ENCODE results near the gene CACNA2D3.

The CACNA2D3 gene

DNA sequence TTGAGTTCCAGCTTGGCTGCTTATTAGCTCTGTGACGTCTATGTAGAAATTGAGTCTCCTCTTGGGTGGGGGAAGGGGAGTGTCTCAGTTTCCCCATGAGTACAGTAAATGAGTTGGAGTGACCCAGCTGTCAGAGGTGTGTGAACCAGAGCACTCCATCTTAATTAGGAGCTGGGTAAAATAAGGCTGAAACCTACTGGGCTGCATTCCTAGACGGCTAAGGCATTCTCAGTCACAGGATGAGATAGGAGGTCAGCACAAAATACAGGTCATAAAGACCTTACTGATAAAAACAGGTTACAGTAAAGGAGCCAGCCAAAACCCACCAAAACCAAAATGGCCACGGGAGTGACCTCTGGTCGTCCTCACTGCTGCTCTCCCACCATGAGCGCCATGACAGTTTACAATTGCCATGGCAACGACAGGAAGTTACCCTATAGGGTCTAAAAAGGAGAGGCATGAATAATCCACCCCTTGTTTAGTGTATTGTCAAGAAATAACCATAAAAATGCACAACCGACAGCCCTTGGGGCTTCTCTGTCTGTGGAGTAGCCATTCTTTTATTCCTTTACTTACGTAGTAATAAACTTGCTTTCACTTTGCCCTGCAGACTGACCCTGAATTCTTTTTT, 222.4 kb downstream of the CACNA2D3 start:
- DNase-seq, result no peak
- in situ Hi-C loops (cut with HindIII; ENCODE audit: low pct_ligation_motif_present, low pct_unique_long_range_greater_than_20kb, low sequenced_read_pairs), result no loop called here

DNA sequence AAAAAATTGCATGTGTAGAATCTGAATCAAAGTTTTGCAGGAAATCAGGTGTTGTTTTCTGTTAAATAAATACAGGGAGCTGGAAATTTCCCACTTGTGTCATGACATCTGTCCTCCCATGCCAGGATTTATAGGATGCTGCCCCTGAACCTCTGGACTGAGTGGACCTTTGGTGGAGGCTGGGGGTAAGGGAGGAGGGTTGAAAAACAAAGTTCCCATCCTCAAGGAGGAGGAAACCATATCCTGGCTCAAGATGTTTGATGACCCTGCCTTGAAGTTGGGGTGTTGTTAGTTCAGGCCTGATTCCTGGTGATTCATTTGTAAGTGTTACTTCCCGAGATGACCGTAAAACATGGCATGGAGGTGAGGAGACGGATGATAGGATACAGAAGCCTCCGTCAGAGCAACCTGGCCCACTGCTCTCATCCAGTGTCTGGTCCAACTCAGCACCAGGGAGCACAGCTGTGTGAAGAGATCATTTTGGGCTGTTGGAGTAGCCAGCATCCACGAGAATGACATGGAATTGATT, 223.6 kb downstream of the CACNA2D3 start:
- DNase-seq, result no peak
- in situ Hi-C loops (cut with HindIII; ENCODE audit: low pct_ligation_motif_present, low pct_unique_long_range_greater_than_20kb, low sequenced_read_pairs), result no loop called here

DNA sequence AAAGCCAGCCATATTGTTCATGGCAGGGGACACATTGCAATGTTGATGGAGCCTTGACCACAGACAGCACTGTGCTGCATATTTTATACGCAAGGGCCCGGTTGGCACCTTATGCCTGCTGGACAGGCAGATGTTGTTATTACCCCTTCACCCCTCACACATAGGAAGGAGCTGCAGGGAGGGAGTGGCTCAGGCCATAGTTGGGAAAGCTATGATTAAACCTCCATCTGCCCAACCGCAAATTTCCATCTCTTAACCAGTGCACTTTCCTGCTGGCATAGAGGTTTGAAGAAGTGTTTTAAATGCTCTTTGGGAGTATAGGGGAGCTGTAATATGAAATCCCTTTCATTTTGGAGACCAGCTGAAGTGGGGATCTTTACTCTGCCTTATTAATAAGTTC, 224.7 kb downstream of the CACNA2D3 start:
- DNase-seq, result no peak
- in situ Hi-C loops (cut with HindIII; ENCODE audit: low pct_ligation_motif_present, low pct_unique_long_range_greater_than_20kb, low sequenced_read_pairs), result no loop called here

DNA sequence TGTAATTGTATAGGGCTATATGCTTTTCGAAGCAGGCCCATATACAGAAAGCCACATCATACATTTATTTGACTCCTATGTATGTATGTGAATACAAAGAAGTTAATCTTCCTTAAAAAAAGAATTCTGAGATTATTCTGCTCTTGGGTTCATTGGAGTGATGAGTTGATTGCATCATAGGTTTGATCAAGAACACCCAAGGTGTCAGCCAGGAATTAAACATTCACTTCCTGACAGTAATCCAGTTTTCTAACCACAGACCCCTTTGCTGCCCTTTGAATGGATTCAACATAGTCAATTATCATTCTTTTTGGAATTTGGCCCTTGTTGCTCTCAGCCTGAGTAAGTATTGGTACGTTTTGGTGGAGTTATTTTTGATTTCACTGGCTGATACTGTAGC, 225.6 kb downstream of the CACNA2D3 start:
- in situ Hi-C loops (cut with HindIII; ENCODE audit: low pct_ligation_motif_present, low pct_unique_long_range_greater_than_20kb, low sequenced_read_pairs), result no loop called here
- DNase-seq, result no peak

DNA sequence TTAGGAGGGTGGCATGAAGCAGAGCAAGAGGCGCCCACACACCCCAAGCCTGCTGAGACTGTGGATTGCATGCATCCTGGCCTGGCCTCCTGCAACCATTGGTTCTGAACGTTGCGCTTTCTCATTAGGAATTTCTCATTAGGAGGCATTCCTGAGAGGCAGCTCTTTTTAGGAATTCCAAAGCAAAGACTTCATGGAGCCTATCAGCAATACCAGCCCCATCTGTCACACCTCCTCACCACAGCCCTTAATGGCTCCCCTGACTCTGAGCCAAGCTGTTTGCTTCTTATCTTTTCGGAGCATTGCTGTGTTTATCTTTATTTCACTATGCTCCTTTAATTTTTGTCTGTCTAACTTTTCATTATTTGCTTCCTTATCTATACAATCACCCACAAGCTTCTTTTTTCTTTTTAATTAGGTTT, 226.9 kb downstream of the CACNA2D3 start:
- in situ Hi-C loops (cut with HindIII; ENCODE audit: low pct_ligation_motif_present, low pct_unique_long_range_greater_than_20kb, low sequenced_read_pairs), result no loop called here
- no peak for DNase-seq

DNA sequence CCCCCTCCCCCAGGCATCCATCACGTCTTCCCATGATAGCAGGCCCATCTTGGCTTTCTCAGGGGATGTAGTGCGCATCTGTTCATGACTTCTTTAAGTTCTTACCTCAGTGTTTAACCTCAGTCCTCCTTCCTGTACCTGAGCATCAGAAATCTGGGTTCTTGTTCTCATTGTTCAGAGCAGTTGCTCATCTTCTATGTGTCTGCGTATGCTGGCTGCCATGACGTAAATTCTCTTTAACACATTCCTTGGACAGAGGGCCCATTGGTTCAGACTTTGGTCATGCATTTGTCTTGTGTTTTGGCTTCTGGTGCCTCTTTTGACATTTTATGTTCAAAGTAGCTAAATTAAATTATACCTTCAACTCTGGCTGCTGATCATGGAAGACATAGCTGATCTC, 227.3 kb downstream of the CACNA2D3 start:
- no peak for DNase-seq
- in situ Hi-C loops (cut with HindIII; ENCODE audit: low pct_ligation_motif_present, low pct_unique_long_range_greater_than_20kb, low sequenced_read_pairs), result no loop called here

DNA sequence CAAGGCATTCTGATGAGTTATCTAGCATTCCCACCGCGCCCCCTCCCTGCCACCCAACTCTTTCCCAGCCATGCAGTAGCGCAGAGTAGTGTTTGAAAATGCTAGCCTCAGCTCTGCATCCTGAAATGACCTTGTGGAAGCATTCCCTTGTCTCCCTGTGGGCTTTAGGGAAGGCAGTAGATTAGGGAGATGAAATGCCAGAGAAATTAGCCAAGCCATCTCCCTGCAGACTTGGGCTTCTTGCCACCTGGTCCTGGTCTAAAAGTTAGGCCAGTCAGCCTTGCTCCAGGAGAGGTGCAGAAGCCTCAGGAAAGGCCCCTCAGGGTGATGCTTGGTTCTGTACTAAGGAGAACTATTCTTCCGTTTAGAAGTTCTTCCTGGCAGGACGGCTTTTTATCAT, 231.2 kb downstream of the CACNA2D3 start:
- DNase-seq, result no peak
- in situ Hi-C loops (cut with HindIII; ENCODE audit: low pct_ligation_motif_present, low pct_unique_long_range_greater_than_20kb, low sequenced_read_pairs), result no loop called here

DNA sequence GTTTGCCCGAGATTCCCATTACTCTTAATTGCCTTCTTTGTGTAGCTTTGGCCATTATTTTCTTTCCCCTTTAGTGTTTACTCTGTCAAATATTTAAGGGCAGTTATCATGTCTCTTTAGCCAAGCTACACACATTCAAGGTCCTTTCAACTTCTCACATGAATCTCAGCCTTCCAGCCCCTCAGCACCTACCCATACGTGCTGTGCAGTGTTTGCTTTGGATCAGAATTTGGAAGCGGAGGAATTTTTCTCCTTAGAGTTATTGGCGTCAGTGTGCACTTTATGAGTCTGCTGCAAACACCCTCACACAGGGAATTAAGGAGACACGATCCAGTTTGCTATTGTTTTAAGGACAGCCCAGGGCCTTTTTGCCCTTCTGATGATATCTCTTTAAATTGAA, 231.6 kb downstream of the CACNA2D3 start:
- no peak for DNase-seq
- in situ Hi-C loops (cut with HindIII; ENCODE audit: low pct_ligation_motif_present, low pct_unique_long_range_greater_than_20kb, low sequenced_read_pairs), result no loop called here

DNA sequence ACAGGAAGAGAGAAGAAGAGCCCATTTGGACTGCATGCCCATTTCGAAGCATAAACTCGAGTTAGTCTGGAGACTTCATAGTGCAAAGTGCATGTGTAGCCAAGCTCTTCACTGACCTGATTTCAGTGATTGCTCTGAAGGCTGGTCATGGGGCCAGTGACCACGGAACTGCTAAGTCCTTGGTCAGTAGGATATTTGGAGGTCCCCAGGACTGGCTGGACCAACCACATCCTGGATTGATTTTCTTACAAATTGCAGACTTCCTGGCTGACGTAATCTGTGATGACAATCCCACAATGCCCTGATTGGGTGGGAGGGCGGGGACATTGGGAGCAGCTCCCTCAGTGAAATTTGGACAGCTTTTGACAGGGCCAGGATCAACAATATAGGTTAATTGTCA, 233.4 kb downstream of the CACNA2D3 start:
- DNase-seq, result no peak
- in situ Hi-C loops (cut with HindIII; ENCODE audit: low pct_ligation_motif_present, low pct_unique_long_range_greater_than_20kb, low sequenced_read_pairs), result no loop called here

DNA sequence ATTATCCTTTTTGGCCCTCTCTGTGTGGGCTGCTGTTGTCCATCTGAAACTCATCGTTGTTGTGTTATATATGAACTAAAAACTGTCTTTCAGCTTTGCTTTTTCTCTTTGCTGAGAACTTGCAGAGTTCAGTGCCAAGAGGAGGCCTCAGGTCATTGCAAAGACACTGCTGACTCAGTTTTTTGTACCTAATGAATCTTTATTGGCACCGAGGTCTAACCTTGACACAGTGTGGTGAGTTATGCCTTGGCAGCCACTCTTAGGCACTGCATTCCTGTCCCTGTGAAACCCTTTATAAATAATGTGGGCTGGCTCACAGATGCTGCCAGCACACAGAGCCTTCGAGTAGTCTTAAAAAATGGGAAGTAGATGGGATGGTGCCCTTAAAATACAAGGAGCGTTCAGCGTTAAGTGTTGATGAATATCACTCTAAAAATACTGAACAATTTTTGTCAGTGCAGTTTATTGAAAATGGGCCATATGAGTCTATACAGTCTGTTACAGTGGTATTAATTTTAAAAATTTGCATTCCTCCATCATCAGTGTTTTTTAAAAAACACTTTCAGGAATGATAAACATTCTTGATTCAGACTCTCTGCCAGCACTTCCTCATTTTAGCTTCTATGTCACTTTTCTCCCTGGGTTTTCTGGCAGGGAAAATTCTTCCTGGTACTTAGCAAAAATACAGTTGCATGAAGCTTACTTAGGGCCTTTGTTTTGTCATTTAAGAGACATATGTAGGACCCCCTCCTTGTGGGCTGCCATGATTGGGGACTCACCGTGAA, 234.1 kb downstream of the CACNA2D3 start:
- DNase-seq, result no peak
- in situ Hi-C loops (cut with HindIII; ENCODE audit: low pct_ligation_motif_present, low pct_unique_long_range_greater_than_20kb, low sequenced_read_pairs), result no loop called here

DNA sequence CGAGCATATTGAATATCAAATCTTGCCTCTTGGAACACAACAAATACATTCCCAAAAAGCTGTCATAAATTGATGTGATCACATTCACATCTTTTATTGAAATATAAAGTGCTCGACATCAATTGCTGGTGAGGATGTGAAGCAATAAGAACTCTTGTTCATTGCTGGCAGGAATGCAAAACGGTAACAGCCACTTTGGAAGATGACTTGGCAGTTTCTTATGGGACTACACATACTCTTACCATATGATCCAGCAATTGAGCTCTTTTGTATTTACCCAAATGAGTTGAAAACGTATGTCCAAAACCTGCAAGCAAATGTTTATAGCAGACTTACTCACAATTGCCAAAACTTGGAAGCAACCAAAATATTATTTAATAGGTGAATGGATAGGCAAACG, 234.9 kb downstream of the CACNA2D3 start:
- DNase-seq, result no peak
- in situ Hi-C loops (cut with HindIII; ENCODE audit: low pct_ligation_motif_present, low pct_unique_long_range_greater_than_20kb, low sequenced_read_pairs), result no loop called here

DNA sequence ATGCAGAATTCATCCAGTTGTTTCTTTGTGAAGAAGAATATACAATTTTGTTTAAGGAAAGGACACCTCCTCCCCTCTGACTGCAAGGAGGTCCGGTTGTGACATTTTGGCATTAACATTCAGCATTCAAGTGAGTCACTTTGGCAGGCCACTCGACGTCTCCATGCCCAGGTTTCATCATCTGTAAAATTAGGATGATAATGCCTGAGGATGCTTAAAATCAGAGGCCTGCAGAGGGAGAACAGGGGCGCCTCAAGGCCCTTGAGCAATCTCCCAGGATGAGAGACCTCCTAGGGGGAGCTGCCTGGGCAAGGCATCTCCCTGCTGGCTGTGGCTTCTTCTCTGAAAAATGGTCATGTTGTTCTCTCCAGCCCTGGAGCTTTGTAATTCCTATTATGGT, 236.0 kb downstream of the CACNA2D3 start:
- no peak for DNase-seq
- in situ Hi-C loops (cut with HindIII; ENCODE audit: low pct_ligation_motif_present, low pct_unique_long_range_greater_than_20kb, low sequenced_read_pairs), result no loop called here

DNA sequence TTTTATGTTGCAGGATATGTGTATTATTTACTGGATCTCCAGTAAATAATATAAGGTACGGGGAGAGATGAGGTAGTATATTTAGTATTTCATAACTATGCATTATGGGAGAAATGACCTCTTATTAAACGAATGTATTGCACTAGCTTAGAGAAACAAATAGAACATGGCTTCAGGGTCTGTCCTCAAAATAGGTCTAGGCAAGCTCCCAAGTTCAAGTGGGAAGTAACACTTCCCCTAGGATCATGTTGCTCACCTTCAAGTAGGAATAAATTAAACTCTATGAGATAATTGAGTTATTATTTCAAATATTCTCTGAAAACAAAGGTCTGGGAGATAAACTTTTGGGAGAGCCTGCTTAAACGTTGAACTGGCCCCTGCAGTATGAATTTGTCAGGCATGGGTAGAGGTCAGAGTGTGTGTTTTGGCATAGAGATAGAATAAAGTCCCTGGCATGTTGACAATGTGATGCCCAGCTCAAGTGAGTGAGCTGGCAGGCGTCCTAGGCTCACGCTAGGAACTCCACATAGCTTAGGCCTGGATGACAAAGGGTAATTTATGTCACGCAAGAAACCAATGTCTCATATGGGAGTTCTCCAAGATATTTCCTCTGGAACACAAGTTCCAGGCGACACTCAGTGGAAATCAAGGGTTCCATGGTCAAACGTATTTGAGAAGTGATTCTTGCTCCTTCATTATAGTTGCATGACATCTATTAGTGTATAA, 236.8 kb downstream of the CACNA2D3 start:
- in situ Hi-C loops (cut with HindIII; ENCODE audit: low pct_ligation_motif_present, low pct_unique_long_range_greater_than_20kb, low sequenced_read_pairs), result no loop called here
- DNase-seq, result no peak

DNA sequence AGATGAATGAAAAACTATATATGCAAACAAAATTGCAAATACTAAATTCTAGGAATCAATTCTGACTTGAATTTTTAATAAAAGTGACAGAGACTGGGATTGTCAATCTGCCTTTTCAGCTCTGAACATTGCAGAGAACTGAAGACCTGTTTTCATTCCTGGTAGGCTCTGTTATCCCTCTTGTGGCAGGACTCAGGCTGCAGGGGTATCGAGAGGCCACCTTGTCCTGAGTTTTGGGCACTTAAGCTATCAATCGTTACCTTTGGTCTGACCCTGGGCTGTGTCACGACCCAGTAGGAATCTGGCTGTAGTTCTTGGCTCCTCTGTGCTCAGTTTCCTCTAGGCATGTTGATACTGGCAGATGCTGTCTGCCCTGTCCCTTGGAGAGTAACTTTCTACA, 238.0 kb downstream of the CACNA2D3 start:
- in situ Hi-C loops (cut with HindIII; ENCODE audit: low pct_ligation_motif_present, low pct_unique_long_range_greater_than_20kb, low sequenced_read_pairs), result no loop called here
- no peak for DNase-seq

DNA sequence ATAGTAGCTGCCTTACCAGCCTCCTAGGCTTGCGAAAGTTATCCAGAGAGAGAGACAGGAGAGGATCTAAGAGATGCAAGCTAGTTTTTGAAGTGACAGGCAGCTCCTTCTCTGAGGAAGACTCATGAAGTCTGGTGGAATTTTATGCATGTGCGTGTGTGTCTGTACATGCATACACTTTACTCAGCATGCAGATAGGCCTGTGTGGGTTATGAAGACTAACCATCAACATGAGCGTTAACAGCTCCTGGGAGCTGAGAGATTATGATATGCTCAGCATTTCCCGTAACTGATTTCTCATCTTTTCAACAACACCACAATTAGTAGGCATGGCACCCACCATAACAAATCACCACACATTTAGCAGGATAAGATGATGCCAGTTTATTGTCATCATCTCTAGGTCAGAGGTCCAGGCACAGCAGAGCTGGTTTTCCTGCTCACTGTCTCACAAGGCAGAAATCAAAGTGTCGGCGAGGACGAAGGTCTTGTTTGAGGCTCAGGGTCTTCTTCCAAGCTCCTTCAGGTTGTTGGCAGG, 239.5 kb downstream of the CACNA2D3 start:
- in situ Hi-C loops (cut with HindIII; ENCODE audit: low pct_ligation_motif_present, low pct_unique_long_range_greater_than_20kb, low sequenced_read_pairs), result no loop called here

DNA sequence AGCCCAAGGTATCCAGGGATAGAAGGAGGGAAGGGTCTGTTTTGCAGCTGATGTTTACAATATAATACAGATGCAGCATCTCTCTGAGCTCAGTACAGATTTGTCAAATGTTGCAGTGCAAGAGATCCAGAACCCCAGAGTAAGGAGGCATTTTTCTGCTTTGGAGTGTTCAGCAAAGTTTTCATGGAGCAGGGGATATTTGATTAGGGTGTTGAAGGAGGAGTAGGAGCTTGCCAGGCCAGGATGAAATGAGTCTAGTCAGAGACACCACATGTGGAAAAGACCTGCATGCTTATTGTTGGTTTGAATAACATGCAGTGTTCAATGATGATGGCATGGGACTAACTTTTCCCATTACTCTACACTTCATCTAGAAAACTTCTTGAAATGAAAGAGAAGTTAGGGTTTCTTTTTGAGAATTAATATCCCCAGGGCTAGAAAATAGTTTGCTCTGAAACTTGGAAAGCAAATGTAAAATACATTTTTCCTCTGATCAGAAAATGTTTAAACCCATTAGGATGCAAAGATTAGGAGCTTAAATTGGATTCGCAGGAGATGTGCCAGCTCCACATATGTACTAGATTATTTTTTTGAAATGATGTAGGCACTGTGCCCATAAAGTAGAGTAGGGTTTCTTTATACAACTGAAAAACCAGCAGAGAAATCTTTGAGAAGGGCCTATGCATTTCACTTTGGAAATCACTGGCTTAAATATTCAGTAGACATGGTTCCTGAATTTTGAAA, 243.8 kb downstream of the CACNA2D3 start:
- DNase-seq, result no peak
- in situ Hi-C loops (cut with HindIII; ENCODE audit: low pct_ligation_motif_present, low pct_unique_long_range_greater_than_20kb, low sequenced_read_pairs), result no loop called here

More for the DNA sequence above, 239.5 kb downstream of the CACNA2D3 start:
- DNase-seq, result no peak

DNA sequence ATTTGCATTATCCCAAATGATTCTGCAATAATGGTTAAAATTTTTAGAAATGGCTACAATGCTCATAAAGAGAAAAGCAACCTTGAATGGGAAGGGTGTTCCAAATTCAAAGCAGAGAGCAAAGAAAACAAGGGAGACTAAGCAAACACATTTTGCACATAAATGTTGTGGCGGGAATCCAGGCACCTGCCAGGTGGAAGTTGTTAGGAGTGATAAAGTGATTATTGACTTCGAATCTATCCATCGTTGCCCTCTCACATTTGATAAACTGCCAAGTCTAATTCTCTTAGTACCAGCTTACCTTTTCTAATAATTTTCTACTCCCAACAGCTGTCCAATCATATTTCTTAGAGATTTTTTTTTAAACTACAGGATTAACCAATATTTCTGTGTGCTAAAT, 244.5 kb downstream of the CACNA2D3 start:
- DNase-seq, result no peak
- in situ Hi-C loops (cut with HindIII; ENCODE audit: low pct_ligation_motif_present, low pct_unique_long_range_greater_than_20kb, low sequenced_read_pairs), result no loop called here

DNA sequence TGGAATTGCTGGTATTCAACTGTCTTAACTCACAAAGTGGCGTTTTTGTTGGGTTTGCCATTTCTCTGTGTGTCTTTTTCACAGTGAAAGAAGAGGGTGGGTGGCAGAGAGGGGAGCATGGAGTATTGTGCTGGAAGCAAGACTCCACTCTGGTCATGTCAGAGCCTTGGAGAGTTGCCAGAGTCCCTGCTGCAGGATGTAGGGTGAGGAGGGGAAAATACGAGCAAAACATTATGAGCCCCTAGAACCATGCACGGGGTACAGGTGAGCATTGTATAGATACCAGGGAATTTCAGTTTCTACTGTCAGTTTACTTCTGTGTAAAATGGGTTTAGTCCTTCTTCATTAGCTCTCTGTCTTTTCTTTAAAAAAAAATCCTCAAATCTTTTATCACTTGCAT, 249.9 kb downstream of the CACNA2D3 start:
- in situ Hi-C loops (cut with HindIII; ENCODE audit: low pct_ligation_motif_present, low pct_unique_long_range_greater_than_20kb, low sequenced_read_pairs), result no loop called here
- DNase-seq, result no peak
